Endometrial microvascular endothelial cells (primary cell): Measurements from ENCODE around the gene STAB2. TPM values are rescaled to one million over a fixed set of nuclear protein-coding genes. Genes with fewer than 3 reads are reported as not detected.

ENCODE experiments used
- in situ Hi-C: cut with HindIII; loops from 2 replicates; pipeline ENCODE4 v1.10.0; 2017; ENCODE audit warnings: low sequenced_read_pairs, low pct_unique_long_range_greater_than_20kb; ENCODE audit errors: inconsistent ontology term
- total RNA-seq: library from RNA; depleted of rRNA; stranded (reverse); fragments of >200 nt; gene quantifications from one replicate; pipeline ENCODE4 v1.2.3, GENCODE V29; 2015; ENCODE audit errors: inconsistent ontology term

The STAB2 gene
- total RNA-seq, 1 donor from 2014 or later, result not detected

DNA sequence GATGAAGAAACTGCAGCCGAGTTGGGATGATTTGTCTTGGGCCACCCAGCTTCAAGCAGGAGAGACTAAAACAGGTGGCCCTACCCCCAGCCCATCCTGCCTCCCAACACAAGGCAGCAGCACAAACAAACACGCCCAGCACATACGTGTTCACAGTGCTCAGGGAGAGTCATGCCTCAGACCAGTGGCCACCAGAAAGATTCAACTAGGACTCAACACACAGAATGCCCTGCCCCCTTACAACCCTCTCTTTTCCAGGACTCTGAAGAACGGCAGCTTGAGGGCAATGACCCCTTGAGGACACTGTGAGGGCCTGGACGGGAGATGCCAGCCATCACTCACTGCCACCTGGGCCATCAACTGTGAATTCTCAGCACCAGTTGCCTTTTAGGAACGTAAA is 179.0 kb downstream of the STAB2 start:
- in situ Hi-C loops, result no loop called here

DNA sequence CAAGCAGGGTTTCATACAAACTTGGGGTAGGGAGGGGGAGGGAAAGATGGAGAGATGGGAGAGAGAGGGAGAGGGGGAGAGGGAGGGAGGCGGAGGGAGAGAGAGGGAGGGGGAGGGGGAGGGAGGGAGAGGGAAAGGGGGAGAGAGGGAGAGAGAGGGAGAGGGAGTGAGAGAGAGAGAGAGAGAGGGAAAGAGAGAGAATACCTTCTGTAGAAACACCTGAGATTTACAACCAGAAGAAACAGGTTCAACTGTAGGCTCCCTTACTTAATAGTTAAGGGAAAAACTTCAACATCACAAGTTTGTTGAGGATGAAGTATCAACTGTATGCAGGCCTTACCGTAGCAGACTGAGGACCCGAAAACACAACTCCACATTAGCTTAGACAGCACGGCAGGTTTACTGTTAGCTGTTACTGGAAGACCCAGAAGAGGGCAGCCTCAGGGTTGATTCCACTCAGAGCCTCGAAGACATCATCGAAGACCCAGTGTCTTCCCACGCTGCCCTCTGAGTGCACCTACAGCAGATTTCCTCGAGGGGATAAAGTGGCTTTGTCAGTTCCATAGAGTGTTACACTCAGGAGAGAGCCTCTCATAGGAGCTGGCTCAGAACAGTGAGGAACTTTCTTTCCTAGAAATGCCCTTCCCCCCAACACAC is 181.5 kb downstream of the STAB2 start:
- in situ Hi-C loops, result no loop called here

DNA sequence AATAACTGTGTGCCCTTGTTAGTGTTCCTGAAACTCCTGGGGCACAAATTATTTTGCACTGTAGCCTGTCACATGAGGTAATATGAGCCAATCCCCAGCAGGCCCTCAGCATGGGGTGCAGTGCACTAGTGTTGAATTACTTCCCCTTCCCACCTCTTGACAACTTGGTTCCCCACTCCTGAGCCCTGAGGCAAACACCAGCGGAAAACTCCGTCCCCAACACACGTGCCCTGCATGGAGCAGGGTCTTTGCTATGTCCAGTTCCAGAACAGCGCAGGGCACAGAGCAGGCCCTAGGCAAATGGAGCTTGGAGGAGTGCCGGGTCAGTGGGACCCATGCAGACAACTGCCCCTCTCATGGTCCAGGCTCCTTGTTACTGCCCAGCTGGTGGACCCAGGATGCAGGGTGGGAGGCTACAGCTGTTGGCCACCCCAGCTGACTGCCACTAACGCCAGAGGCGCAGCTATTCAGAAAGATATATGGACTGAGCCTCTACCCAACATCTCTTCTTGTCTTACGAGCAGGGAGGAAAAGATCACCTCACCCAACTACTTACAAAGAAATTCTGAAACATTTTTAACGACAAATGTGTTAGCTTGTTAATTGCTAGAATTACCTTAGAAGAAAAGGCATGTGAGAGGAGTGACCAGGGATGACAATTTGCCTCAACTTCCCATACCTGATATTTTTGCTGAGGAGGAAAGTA is 182.3 kb downstream of the STAB2 start:
- in situ Hi-C loops, result no loop called here

- in situ Hi-C loops, result no loop called here
Observed at GRCh38 chr12:103771466-103771865, 184.4 kb downstream of the STAB2 start.

DNA sequence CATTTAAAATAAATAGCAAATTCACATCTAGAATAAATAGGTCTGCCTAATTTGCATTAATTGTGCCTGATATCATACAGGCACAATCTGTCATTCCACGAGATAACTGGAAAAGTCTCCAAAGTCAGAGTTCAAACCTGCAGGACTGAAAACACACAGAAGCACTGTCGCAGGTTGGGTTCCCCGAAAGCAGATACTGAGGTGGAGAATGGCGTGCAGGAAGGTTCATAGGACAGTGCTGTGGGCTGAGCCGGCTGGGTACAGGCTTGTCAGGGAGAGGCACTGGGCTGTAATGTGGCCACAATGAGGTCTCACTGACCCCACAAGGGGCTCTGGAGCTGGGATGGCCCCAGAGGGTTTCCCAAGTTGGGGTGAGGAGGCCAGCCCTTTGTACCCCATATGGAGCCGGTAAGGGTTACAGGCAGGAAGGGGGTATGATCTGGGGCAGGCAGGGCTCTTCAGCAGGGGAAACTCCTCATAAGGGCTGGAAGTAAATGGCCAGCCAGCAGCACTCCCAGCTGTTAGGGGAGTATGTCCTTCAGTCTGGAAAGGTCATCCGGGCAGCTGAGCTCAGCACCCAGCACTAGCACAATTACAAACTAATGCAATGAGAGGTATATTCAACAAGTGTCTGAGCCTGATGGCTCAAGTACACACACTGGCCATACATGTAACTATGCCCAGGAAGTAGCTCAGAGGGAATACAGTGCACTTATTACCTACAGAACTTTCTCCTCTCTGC is 185.5 kb downstream of the STAB2 start:
- in situ Hi-C loops, result no loop called here

- in situ Hi-C loops, result no loop called here
Observed at GRCh38 chr12:103773109-103773910, 186.2 kb downstream of the STAB2 start.

- in situ Hi-C loops, result no loop called here
Observed at GRCh38 chr12:103774977-103775560, 188.0 kb downstream of the STAB2 start.

GRCh38 chr12:103778781-103779180 is 191.7 kb downstream of the STAB2 start:
- in situ Hi-C loops, result no loop called here

DNA sequence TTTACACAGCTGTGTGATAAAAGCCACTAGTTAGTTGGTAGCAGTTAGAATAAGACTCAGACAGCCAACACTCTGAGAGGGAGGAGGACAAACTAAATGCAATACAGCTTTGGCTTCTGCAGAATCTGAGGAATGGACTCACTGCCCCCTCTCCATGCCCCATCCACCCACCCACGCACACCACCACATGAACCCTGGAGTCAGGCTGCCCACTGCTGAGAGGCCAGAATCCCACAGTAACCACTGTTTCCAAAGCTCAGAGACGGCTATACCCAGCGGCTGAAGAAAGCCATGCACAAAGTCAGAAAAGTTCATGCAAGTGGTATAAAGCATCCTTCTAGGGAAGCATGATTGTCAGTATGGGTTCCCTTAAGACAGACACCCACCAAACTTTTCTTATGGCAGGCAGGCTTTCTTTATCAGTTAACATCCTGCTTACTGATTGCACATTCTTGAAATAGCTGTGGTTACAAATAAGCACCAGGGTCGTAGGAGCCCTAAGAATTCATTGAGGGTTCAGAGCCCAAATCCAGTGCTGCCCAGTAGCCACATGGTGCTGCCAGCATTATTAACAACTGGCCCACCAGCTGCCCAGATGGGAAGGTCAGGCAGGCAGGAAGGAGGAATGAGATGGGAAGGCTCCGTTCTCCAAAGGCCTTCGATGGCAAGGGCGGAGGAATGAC is 192.5 kb downstream of the STAB2 start:
- in situ Hi-C loops, result no loop called here

DNA sequence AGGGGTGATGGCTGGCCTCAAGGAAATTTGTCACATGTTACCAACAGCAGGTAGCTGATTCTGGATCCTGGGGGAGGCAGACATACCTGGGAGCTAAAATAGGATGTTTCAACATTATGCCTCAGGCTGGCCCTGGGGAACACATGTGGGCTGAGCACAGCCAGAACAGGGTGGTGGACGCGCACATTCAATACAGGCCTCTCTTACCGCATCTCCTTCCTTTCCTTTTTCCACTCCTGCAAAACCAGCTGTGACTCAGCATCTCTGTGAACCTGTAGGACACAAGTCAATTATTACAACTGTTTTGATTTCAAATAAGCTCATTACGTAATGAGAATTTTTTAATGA is 193.0 kb downstream of the STAB2 start:
- in situ Hi-C loops, result no loop called here

DNA sequence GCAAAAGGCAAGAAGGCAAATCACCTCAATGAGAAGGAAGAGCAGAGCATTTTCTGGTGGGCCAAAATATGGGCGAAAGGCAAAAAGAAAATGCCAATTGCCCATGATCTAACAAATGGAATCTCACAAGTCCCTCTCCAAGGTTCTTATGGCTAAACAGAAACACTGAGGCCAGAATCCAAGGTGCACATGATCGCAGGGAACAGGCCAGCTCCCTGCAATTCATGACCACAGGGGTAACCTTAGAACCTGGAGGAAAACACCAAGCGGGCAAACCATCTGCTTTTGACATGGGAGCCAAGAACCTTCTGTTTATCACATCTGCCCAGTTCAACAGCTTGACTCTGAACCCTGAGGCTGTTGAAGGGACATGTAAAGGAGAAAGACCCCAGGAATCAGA is 193.9 kb downstream of the STAB2 start:
- in situ Hi-C loops, result no loop called here

DNA sequence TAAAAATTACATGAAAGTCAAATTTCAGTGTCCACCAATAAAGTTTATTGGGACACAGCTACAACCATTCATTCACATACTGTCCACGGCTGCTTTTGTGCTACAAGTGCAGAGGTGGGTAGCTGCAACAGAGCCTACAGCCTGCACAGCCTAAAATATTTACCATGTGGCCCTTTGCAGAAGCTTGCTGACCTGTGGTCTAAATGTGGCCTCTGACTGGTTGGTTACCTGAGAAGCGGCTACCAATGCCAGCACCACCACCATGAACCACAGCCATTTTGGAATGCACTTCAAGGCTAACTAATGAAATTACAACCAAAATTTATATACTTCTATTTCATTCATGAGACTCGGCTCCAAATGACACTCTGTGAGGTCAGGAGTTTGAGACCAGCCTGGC is 195.3 kb downstream of the STAB2 start:
- in situ Hi-C loops, result no loop called here

GRCh38 chr12:103783744-103784664 is 196.9 kb downstream of the STAB2 start:
- in situ Hi-C loops, result no loop called here

- in situ Hi-C loops, result no loop called here
Observed at GRCh38 chr12:103785243-103786031, 198.4 kb downstream of the STAB2 start.

GRCh38 chr12:103786201-103786600 is 199.1 kb downstream of the STAB2 start:
- in situ Hi-C loops, result no loop called here

- in situ Hi-C loops, result no loop called here
Observed at GRCh38 chr12:103791350-103791920, 204.4 kb downstream of the STAB2 start.
